ENCODE measurements around the gene SMAD3. TPM values are rescaled to one million over a fixed set of nuclear protein-coding genes. Genes with fewer than 3 reads are reported as not detected.

SMAD3 gene
- total and polyA plus RNA-seq, 10 of the 15 experiments (the other 5 are each of a cell fraction or from before 2014, with no cell fraction given) = 5.6 to 43.2 (median 16.0) TPM

GRCh38 chr15:67114046-67114445 is 48.6 kb downstream of the SMAD3 start:
- DNase-seq (ENCODE audit: low read depth, low spot score) (no peak), ATAC-seq (no peak), FAIRE-seq (no peak)
- peaks cover 46% of the 10 kb centered on the region for H3K4me1 ChIP-seq (ENCODE audit: control insufficient read depth, insufficient read depth, low read length)
- no peaks in the 10 kb centered on the region for H3K27me3 ChIP-seq (replicated peaks in 1 of 2; ENCODE audit: control insufficient read depth in 2 of 2, insufficient read depth in 2 of 2, low read length in 1 of 2)
- ChIA-PET POLR2A (interaction anchor here (1.7 kb wide), 1 partner anchor 11 kb away, joined by 5 read pairs; no protein-coding TSS in a partner anchor), RAD21 (ENCODE audit: unreplicated experiment) (interaction anchor here (1.1 to 1.3 kb wide), 3 partner anchors 20 to 43 kb away, joined by 3 read pairs; no protein-coding TSS in a partner anchor), CTCF (interaction anchor here (0.8 to 1.9 kb wide), 4 partner anchors 8 to 167 kb away, joined by 3 to 5 read pairs (median 3); no protein-coding TSS in a partner anchor), SMC1A (ENCODE audit: uncharacterized antibody, unreplicated experiment) (interaction anchor here (0.6 to 14.1 kb wide), 6 partner anchors 9 to 141 kb away, joined by 3 to 179 read pairs (median 7); no protein-coding TSS in a partner anchor)
- no peak overlapping the region for H3K4me3 ChIP-seq
- peaks cover 0 to 5% of the 10 kb centered on the region in 2 experiments; a peak in 2 of 4 replicates for H3K36me3 ChIP-seq (ENCODE audit: control insufficient read depth in 2 of 2, insufficient read depth in 2 of 2, low read length in 1 of 2)
- H2AFZ ChIP-seq (ENCODE audit: control insufficient read depth, low read depth, low read length) = no peak overlapping the region
- TF ChIP-seq IRF5 (IDR thresholded peaks at IDR 0.05; ENCODE audit: borderline replicate concordance) = no peak
- TF ChIP-seq MTA2 (IDR thresholded peaks at IDR 0.05; ENCODE audit: low read depth) = no peak
- TF ChIP-seq SMARCA5 (IDR thresholded peaks at IDR 0.05) = no peak
- no peak overlapping the region for H3K4me2 ChIP-seq (ENCODE audit: control insufficient read depth, insufficient read depth)
- no peaks in the 10 kb centered on the region for H4K20me1 ChIP-seq (ENCODE audit: control insufficient read depth, insufficient read depth)
- WGBS (ENCODE audit: insufficient coverage, insufficient replicate concordance, low lambda C conversion rate, missing lambda C conversion rate) = 97% methylated on average over 8 of the region's 8 CpGs
- no peak overlapping the region for H3K27ac ChIP-seq (ENCODE audit: control insufficient read depth, insufficient read depth)
- intact Hi-C loops (cut with micrococcal nuclease; ENCODE audit: unreplicated experiment) = no loop called here
- H3K9me3 ChIP-seq (replicated peaks; ENCODE audit: control insufficient read depth, insufficient read depth, low read length) = peaks cover 6% of the 10 kb centered on the region
- no peak overlapping the region for H3K9ac ChIP-seq (ENCODE audit: control insufficient read depth, insufficient read depth, low read length)
- no TSS peak for BruUV-seq (replicated peaks)
- in situ Hi-C loops (cut with MboI) = no loop called here
- peaks cover 68% of the 10 kb centered on the region for H3K79me2 ChIP-seq (ENCODE audit: control insufficient read depth, insufficient read depth, low read length)
